A673 (cell line): ENCODE data around the gene TTC12. TPM values are rescaled to one million over a fixed set of nuclear protein-coding genes. Genes with fewer than 3 reads are reported as not detected.

Source experiments
- BruUV-seq: library from RNA; stranded (reverse); fragments of 400-500 nt; replicated peaks from 2 replicates; lab custom pipeline; 2021; lab: Mats Ljungman, UMichigan
- CTCF ChIA-PET: fragments of 300-600 bp; sonication (Branson Sonifier 250); formaldehyde crosslinking; loops from one replicate; lab custom pipeline; 2022; ENCODE audit warnings: antibody characterized with exemption; lab: Charles Lee
- POLR2A ChIA-PET: fragments of 300-600 bp; sonication (Branson Sonifier 250); formaldehyde crosslinking; loops from one replicate; lab custom pipeline; 2022; ENCODE audit warnings: antibody characterized with exemption; ENCODE audit not compliant: low non-redundant PET; lab: Charles Lee
- DNase-seq: peaks from one replicate; pipeline ENCODE4 v3.0.0-alpha.2; 2015; ENCODE audit warnings: low spot score
- H3K27ac ChIP-seq: fragments of 200-600 bp; sonication (generic); 2 replicates; pipeline ENCODE4 v1.5.1; 2016; ENCODE audit warnings: mixed run types, low read depth, mild to moderate bottlenecking, mixed read lengths, antibody characterized with exemption, low read length; ENCODE audit not compliant: poor library complexity, severe bottlenecking
- H3K27me3 ChIP-seq: fragments of 200-600 bp; sonication (generic); replicated peaks from 2 replicates; pipeline ENCODE4 v1.6.1; 2017; ENCODE audit warnings: mixed run types, low read depth, mild to moderate bottlenecking, mixed read lengths, antibody characterized with exemption, low read length; ENCODE audit not compliant: insufficient read depth, poor library complexity
- H3K36me3 ChIP-seq: fragments of 200-600 bp; sonication (generic); 2 replicates; pipeline ENCODE4 v1.6.1; 2016; ENCODE audit warnings: mixed run types, mild to moderate bottlenecking, mixed read lengths, antibody characterized with exemption, low read length; ENCODE audit not compliant: insufficient read depth, poor library complexity, severe bottlenecking
- H3K4me1 ChIP-seq: fragments of 200-600 bp; sonication (generic); 2 replicates; pipeline ENCODE4 v1.6.1; 2017; ENCODE audit warnings: mixed run types, mild to moderate bottlenecking, mixed read lengths, antibody characterized with exemption, low read length; ENCODE audit not compliant: insufficient read depth, poor library complexity, severe bottlenecking
- H3K4me3 ChIP-seq: fragments of 200-600 bp; sonication (generic); 2 replicates; pipeline ENCODE4 v1.5.1; 2016; ENCODE audit warnings: low read depth, mixed run types, mild to moderate bottlenecking, mixed read lengths, low read length; ENCODE audit not compliant: poor library complexity, severe bottlenecking
- H3K9me3 ChIP-seq: fragments of 200-600 bp; sonication (generic); 2 replicates; pipeline ENCODE4 v1.6.1; 2016; ENCODE audit warnings: mixed run types, low read depth, mild to moderate bottlenecking, mixed read lengths, antibody characterized with exemption, low read length; ENCODE audit not compliant: poor library complexity, severe bottlenecking
- CTCF ChIP-seq: fragments of 300-800, 200-600 bp; sonication (generic); conservative IDR thresholded peaks from 2 replicates; pipeline ENCODE4 v1.5.1; 2017; ENCODE audit warnings: low read depth, mild to moderate bottlenecking, antibody characterized with exemption, low read length, moderate library complexity, mixed read lengths
- EZH2 ChIP-seq: fragments of 200-600 bp; sonication (generic); IDR thresholded peaks from 2 replicates; pipeline ENCODE4 v1.6.1; 2017; ENCODE audit warnings: borderline replicate concordance, low read depth, mild to moderate bottlenecking, mixed read lengths, antibody characterized with exemption, low read length; ENCODE audit not compliant: poor library complexity, severe bottlenecking
- intact Hi-C: fragments of 100-400 bp; cut with micrococcal nuclease; formaldehyde crosslinking; loops from one replicate; pipeline ENCODE4 v1.10.0; 2022; ENCODE audit not compliant: unreplicated experiment
- total RNA-seq: library from RNA; stranded (reverse); gene quantifications from 2 replicates; pipeline ENCODE4 v1.2.3, GENCODE V29; 2021

Gene TTC12
- total RNA-seq, 1 experiment from 2014 or later = not detected

- H3K4me3 ChIP-seq = no peak overlapping the region
- no peaks in the 10 kb centered on the region for H3K4me1 ChIP-seq
- POLR2A ChIA-PET = no interaction called here
- H3K36me3 ChIP-seq = no peaks in the 10 kb centered on the region
- DNase-seq = no peak
- no TSS peak for BruUV-seq
- no peaks in the 10 kb centered on the region for H3K9me3 ChIP-seq
- intact Hi-C loops = no loop called here
- CTCF ChIA-PET = no interaction called here
- no peak overlapping the region for H3K27ac ChIP-seq
- no peaks in the 10 kb centered on the region for H3K27me3 ChIP-seq
- TF ChIP-seq EZH2 (no peak), CTCF (no peak)
Measured at GRCh38 chr11:113412675-113413074, 98.3 kb downstream of the TTC12 start.

GRCh38 chr11:113415343-113415742, 101.0 kb downstream of the TTC12 start:
- POLR2A ChIA-PET = no interaction called here
- Histone ChIP-seq H3K27ac (no peak overlapping the region), H3K36me3 (no peaks in the 10 kb centered on the region), H3K4me3 (no peak overlapping the region), H3K4me1 (no peaks in the 10 kb centered on the region), H3K9me3 (no peaks in the 10 kb centered on the region), H3K27me3 (no peaks in the 10 kb centered on the region)
- intact Hi-C loops = no loop called here
- BruUV-seq = no TSS peak
- DNase-seq = no peak
- CTCF ChIA-PET = no interaction called here
- no peak for TF ChIP-seq CTCF
- no peak for TF ChIP-seq EZH2

Other genes starting within 250 kb of the TTC12 start
- 0.39 and 0.43 TPM in 2 replicates for gene ANKK1, start 73.2 kb downstream of the TTC12 start, total RNA-seq
- gene DRD2, start 160.8 kb downstream of the TTC12 start, total RNA-seq = 0.39 and 1.2 TPM in 2 replicates